HUDEP-2 (cell line): ENCODE data around the gene ZP1.

ENCODE experiments used
- DNase-seq, 76 experiments: peaks; one replicate each; lab custom pipeline; 2025; ENCODE audit not compliant: unreplicated experiment in 76 of 76; lab: John Stamatoyannopoulos, UW

The ZP1 gene

DNA sequence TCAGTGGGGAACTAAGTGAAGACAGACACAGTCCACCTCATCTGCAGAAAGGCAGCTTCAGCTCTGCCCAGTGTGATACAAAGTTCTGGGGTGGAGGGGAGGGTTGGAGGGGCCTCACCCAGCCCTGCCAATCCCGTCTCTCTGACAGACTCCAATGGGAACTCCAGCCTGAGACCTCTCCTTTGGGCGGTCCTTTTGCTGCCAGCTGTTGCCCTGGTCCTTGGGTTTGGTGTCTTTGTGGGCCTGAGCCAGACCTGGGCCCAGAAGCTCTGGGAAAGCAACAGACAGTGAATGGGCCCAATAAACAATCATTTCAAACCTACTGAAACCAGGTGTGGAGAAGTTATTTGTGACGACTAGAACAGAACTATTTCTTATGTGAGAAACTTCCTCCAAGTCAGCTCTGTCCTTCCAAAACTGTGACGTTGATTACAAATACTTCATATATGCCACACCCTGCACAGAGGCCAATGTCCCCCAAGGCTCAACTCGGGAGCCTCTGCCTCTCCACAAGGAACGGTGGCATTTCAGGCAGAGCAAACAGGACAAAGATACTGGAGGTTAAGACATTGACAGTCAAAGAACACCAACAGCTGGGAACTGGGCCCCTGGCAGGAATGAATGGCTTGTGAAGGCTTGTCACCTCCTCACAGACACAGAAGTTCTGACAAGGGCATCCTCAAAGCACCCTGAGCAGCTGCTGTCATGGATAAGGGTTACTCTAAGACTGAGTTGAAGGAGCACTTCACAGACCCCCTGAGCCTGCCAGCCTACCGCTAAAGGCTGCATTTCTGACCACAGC is 8.2 kb downstream of the ZP1 start:
- DNase-seq, result no peak

DNA sequence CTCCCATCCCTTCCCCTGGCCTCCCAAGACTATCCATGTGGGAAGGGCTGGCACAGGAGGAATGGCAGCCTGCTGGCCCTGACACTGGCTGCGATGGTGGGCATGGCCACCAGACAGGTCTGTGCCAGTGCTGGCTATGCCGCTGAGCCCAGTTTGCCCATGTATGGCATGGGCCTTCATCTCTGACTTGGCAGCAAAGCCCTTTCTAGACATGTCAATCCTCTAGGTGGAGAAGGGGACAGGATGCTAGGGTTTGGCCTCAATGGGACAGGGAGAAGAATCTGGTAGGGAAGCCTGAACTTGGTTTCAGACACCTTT is 8.8 kb downstream of the ZP1 start:
- no peak for DNase-seq

DNA sequence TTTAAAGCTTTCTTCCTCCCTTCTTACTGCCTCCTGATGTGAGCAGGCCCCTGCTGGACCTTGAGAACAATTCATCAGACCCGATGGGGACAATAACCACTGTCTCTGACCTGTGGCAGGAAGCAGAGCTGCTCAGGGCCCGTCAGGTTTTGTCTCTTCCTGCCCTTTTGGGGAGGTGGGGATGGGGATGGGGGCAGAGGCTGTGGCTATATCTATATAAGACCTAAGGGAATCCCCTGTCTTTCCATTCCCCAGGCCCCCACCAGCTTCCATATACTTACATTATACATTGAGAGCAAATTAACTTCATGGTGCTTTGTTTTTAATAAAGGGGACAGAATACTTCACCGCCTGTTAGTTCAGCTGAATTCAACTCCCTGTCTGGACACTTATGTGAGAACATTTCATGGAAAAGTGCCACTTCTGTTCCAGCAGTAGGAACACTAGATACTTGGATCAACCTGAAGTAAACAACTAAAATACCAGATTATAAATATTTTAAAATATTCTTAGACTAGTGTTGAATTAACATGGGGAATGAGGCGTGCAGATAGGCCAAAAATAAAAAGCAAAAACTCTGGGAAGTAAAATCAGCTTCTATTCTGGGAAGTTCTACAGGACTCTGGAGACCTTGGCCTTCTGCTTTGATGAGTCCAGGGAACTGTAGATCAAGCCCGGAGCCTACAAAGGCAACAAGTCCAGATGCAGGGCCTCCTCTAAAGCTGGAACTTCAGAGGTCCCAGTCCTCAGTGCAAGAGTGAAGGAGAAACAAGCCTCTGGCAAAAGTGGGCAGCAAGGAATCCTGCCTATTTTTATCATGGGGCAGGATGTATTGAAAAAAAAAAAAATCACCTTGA is 11.1 kb downstream of the ZP1 start:
- no peak for DNase-seq

DNA sequence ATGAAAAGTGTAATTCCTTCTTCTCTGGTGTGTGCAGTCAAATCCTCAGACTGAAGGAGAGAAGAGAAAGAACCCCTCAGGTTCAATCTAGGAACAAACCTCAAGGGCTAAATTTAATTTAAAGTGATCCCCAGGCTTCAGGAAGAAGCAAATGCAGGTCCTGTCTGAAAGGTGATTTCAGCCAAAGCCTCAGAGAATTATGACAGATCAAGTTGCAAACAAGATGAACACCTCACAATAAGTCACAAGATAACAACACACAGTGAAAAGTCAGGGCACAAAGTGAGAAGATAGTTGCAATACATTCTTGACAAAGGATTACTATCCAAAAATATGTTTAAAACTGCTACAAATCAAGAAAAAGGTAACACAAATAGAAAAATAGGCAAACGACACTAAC is 11.8 kb downstream of the ZP1 start:
- DNase-seq, result no peak

DNA sequence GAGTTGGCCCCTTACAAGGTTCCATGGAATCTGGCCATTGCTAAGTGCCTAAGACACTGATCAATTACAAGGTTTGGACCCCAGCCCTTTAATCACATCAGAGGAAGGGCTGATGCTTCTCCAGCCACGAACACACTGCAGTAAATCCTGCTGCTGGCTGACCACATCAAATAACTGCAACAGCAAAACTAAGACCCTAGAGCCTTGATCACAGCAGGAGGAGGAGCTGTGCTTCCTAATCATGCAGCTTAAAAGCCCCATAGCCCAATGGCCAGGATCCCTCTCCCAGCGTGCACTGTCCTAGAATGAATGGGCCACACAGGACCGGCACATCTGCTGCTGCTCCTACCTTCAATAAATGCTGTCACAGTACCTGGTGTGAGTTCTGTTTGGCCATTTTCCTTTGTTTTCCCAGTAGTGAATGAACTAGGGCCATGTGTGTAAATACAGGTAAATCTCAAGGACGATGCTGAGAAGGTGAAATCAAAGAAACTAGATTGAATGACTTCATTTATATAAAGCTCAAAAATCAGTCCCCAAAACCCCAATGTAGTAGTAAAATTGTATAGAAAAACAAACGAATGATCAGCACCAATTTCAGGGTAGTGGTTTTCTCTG is 12.7 kb downstream of the ZP1 start:
- DNase-seq, result no peak

DNA sequence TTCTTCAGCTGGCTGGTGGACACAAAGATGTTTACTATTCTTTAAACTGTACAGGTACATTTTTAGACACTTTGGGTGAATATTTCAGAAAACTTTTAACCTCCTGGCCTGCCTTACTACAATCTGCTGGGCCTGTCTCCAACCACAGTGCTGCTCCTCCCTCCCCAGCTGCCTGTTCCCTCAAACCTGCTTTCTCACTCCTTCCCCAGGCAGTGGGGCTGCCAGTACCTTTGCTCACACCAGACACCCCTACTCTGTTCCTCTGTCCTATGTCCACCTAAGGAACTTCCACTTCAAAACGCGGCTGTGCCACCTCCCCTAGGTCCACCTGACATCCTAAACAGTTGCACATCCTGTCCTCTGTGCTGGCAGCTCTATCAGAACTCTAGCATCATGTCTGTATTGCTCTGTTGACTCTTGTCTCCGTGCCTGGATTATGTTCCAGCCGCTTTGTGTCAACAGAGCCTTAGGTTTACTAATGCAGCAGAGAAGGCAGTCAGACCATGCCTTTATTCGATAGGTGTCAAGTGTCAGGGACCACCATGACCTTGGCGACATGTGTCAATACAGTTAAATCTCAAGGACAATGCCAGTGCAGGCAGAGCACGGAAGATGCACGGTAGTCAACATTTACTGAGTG is 13.4 kb downstream of the ZP1 start:
- no peak for DNase-seq

DNA sequence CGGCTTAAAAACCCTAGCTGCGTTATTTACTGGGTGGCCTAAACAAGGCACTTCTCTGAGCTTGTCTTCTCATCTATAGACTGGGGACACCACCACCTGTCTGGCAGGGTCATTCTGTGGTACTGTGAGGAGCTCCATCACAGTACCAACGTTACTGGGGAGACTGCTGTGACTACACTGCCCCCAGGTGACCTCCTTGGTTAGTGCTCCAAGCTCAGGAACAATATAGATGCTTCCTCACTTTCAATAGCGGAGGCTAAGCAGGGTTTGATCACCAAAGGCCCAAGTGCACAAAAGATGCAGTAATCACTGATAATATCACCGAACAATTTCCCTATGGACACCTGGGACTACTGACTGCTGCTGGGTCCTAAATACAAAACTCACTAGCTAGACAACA is 20.2 kb downstream of the ZP1 start:
- peak in 46 of 76 experiments; percentile 4 to 64 (median 30) for DNase-seq

DNA sequence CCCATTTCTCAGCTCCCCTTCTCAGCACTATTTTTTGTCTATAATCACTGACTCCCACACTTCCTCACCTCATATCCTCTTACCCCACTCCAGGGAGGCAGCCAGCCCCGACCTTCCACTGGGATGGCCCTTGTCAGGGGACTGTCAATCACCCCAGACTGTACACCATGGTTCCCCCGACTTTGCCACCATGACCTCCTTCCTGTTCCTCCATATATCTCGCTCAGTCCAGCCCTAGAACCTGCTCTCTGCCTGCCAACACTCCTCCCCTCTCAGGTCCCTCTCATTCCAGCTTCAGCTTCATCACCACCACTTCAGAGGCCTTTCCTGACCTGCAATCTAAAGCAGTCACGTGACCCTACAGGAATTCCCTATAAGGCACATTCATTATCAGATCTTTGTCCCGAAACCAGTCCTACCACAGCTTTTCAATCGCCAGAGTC is 22.5 kb downstream of the ZP1 start:
- no peak for DNase-seq

DNA sequence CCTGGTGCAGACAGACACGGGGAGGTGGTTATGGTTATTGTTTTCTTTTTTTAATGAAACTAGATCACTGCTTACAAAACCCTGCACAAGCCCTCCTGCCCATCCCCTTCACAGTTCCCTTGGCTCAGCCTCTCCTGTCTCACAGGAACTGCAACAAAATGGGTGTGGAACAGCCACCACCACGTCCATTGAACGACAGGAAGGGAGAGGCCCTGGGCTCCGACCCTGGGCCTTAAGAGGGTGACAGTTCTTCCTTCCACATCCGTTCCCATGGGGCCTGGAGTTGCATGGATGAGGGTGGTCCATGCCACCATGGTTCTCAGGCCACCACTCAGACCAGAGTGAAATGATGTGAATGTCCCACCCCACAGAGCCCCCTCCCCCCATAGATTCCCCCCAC is 23.4 kb downstream of the ZP1 start:
- no peak for DNase-seq

DNA sequence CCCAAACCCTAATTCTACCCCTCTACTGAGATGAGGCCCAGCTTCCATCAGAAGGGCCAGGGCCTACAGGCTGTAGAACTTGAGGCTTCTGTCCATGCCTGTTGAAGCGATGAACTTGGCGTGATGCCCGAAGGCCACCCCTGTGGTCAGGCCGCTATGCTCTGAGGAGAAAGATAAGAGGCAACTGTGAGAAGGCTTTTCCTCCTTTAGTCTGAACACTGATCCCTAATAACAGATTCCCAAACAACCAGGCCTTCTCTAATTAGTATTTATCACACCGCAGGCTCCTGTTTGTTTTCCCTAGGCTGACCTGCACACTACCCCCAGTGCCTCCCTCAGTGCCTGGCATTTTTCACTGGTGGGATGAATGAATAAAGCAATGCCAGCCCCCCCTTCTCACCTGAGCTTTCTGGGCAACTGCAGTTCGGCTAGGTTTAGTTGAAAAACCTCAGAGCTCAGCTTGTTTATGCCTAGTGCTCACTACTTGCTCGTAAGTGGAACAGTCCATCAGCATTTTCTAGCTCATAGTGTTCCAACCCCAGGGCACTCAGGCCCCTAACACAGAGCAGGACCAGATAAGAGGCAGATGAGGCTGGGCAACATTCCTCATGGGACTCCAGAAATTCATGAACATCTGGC is 23.9 kb downstream of the ZP1 start:
- DNase-seq, result peak in 73 of 76 experiments; percentile 19 to 85 (median 65)

DNA sequence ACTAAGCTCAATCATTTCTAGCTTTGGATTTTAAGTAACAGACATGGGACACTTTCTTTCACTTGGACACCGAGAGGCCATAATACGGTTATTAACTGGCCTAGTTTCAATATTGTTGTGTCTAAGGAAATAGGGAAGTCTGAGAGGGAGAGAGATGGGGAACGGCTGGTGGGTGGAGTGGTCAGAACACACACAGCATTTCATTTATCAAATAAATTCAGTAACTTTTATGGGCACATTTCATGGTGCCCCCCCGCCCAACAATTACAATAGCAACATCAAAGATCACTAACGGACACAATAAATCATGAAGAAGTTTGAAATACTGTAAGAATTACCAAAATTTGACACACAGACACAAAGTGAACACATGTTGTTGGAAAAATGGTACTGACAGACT is 28.3 kb downstream of the ZP1 start:
- DNase-seq, result no peak

DNA sequence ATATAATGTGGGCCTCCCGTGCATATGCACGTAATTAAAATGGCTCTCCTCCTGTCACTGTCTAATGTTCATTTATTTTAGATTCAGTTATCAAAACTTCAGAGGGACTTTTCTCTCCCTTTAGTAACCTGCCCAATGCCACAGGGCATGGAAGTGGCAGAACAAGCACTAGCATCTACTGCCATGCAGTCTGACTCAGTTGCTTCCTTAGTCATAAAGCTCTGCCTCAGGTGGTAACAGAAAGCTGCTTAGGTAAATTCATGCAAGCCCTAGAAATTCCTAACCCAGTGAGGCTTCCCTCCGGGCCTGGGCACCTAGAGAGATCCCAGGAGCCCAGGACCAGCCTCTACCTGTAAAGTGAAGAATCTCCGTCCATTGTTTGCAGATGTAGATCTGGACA is 30.2 kb downstream of the ZP1 start:
- no peak for DNase-seq

DNA sequence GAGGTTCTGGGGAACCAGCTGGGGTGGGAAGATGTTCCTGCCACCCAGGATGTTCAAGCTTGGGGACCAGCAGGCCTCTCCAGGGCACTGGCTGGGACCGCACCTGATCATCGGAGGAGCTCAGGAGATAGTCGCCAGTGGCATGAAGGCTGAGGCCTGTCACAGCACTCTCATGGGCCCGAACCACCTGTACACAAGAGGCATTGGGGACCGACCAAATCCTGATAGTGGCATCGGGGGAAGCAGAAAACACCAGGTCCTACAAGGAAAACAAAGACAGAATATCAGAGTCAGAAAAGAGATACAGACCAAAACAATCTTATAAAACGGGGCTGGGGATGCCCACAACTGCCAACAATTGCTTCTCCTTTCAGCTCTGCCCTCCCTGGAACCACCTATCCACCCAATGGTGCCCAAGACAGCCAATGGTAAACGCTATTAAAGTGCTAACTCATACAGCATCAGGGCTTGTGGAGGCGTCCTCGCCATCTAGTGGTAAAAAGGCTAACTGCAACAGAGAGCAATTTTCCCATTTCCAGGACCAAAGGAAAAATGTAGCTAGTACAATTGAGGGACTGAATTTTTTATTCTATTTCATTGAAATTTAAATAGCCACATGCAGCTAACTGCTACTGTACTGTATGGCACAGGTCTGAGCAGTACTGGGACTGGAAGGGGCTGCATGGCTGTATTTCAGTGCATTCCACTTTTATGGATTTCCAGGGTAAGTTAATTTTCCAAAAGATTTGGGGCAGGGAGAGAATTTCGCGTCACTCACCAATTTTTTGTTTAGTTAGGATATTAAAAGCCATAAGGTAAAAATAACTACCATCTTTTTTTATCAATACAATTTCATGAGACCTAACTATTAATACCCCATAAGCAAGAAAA is 31.9 kb downstream of the ZP1 start:
- DNase-seq, result peak in 46 of 76 experiments; percentile 2 to 62 (median 32)

DNA sequence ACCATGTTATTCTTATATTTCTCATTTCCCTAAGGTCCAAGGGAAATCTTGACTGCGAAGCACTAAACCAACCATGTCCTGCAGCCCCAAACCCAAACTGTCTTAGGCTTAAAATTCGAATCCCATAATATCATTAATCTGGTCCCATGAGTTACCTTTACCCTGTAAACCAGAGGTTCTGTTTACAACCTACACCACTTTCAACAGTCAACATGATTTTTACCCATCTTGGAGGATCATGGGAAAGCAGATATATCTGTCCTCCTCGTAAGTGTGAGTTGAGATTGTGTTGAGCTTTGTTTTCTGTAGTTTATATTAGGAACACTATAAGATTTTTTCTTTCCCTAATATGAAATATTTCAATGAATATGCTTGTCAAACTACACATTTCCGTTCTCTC is 32.6 kb downstream of the ZP1 start:
- no peak for DNase-seq

DNA sequence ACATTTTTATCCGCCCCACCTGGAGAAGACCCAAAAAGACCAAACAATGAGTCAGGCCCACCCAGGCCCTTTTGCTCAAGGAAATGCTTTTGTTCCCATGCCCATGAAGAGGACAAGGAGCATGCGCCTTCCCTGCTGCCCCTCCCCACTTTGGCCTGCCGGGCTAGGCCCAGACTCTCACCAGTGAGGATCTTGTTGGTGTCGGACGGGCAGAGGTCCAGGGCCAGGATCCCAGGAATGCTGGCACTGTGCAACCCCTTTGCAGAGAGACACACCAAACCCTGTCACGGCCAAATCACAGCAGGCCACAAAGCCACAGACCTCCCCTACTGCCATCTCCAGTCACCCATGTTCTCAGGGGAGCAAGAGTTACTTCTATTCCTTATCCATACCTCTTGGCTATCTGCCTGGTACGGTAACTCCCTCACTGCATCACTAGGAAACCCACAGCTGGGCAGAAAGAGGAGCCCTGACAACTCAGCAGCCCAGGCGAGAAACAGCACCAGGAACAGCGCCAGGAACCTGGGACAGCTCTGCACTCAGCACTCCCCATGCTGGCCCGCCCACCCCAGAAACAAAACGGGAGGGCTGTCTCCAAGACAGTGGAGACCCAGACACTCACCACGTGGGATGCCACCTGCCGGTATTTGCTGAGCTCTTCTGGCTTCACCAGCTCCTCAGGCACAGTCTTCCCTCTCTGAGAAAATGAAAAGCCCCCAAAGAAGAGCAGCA is 33.5 kb downstream of the ZP1 start:
- no peak for DNase-seq

DNA sequence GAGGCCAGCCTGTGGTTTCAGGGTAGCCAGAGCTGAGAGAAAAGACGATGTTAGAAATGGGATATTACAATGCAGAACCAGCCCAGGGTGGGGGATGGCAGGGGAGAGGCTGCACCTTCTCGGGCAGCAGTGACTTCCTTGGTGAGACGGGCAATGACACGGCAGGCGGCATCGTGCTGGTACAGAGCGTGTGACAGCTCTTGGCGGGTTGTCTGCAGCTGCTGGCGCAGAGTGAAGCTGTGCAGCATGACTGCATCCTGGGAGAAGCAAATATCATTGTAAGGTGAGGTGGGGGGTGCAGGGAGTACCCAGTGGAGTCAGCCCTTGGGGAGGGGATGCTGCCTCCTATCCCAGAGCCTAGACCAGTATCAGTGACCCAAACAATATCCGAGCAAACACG is 35.3 kb downstream of the ZP1 start:
- no peak for DNase-seq

DNA sequence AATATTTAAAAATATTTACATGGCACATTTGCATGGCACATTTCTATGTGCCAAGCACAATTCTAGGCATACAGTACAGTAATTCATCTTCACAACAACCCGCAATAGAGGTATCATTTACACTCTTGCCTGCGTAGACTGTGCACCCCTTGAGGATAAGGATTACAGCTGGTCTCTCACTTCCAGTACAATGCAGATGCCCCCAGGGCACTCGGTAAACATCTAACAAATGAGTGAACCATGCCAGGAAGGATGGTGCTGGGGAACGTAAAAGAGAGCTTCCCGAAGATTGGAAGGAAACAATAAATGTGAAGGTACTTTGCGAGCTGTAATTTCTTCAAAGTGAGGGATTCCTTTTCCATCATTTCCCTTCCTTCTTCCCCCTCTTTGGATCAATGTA is 37.7 kb downstream of the ZP1 start:
- DNase-seq, result no peak

DNA sequence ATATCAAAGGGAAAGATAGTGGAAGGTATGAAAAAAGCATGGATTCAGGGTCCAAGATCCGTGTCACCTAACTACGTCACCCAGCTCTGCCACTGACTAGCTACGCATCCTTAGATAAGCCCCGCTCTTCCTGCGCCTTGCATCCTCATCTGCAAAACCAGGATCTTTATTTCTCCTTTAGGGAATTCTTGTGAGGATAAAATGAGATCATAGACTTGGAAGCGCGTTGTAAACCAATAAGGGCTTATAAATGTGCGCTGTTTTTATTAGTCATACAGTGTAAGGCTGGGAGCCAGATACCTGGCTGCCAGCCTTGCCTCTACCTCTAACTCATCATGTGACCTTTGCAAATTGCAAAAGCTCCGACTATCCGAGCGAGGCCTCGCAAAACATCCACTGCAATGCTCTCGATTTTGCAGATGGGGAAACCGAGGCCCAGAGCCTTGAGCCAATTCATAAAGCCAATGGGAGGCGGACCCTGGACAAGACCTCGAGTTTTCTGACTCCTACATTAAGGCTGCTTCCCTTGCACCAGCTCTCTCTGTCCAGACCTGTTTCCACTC is 38.3 kb downstream of the ZP1 start:
- peak in 2 of 76 experiments; percentile 8 to 9 for DNase-seq
